H9 (cell line): ENCODE measurements around the gene SLC17A7. TPM values are rescaled to one million over a fixed set of nuclear protein-coding genes. Genes with fewer than 3 reads are reported as not detected.

Experiments
- DNase-seq: peaks from one replicate; pipeline ENCODE4 v3.0.0-alpha.2; 2017
- H2AFZ ChIP-seq: one replicate; pipeline ENCODE4 v1.6.1; 2013; ENCODE audit warnings: mild to moderate bottlenecking, low read length, control low read depth, moderate library complexity
- H2AK5ac ChIP-seq: 2 replicates; pipeline ENCODE4 v1.6.1; 2013; ENCODE audit warnings: low read length, control low read depth, mixed read lengths; ENCODE audit not compliant: insufficient read length
- H2BK120ac ChIP-seq: one replicate; pipeline ENCODE4 v1.6.1; 2013; ENCODE audit warnings: low read depth, mild to moderate bottlenecking, low read length, control low read depth, inconsistent platforms; ENCODE audit not compliant: poor library complexity, severe bottlenecking
- H2BK12ac ChIP-seq: 2 replicates; pipeline ENCODE4 v1.6.1; 2013; ENCODE audit warnings: low read length, control low read depth, mixed read lengths, low read depth; ENCODE audit not compliant: insufficient read length
- H2BK15ac ChIP-seq: 2 replicates; pipeline ENCODE4 v1.6.1; 2013; ENCODE audit warnings: low read depth, low read length, control low read depth
- H2BK20ac ChIP-seq: one replicate; pipeline ENCODE4 v1.6.1; 2013; ENCODE audit warnings: low read depth, mild to moderate bottlenecking, low read length, control low read depth, inconsistent platforms; ENCODE audit not compliant: poor library complexity, severe bottlenecking
- H2BK5ac ChIP-seq: 2 replicates; pipeline ENCODE4 v1.6.1; 2013; ENCODE audit warnings: low read length, control low read depth, mixed read lengths; ENCODE audit not compliant: insufficient read length
- H3K14ac ChIP-seq: 2 replicates; pipeline ENCODE4 v1.6.1; 2013; ENCODE audit warnings: low read length, control low read depth; ENCODE audit not compliant: insufficient read depth
- H3K18ac ChIP-seq: 2 replicates; pipeline ENCODE4 v1.6.1; 2013; ENCODE audit warnings: low read depth, mild to moderate bottlenecking, mixed read lengths, low read length, control low read depth; ENCODE audit not compliant: insufficient read length
- H3K23ac ChIP-seq: 2 replicates; pipeline ENCODE4 v1.6.1; 2013; ENCODE audit warnings: low read length, control low read depth, mixed read lengths, low read depth; ENCODE audit not compliant: insufficient read length
- H3K23me2 ChIP-seq: 2 replicates; pipeline ENCODE4 v1.6.1; 2013; ENCODE audit warnings: low read depth, mild to moderate bottlenecking, mixed read lengths, low read length, control low read depth; ENCODE audit not compliant: insufficient read length, poor library complexity, severe bottlenecking
- H3K27ac ChIP-seq: 2 replicates; pipeline ENCODE4 v1.5.1; 2013; ENCODE audit warnings: low read length, control low read depth, mixed read lengths, low read depth; ENCODE audit not compliant: insufficient read length
- H3K27me3 ChIP-seq: 2 replicates; pipeline ENCODE4 v1.6.1; 2013; ENCODE audit warnings: low read length, control low read depth, inconsistent platforms; ENCODE audit not compliant: insufficient read depth
- H3K4ac ChIP-seq: 2 replicates; pipeline ENCODE4 v1.6.1; 2013; ENCODE audit warnings: low read depth, mild to moderate bottlenecking, control low read depth, inconsistent platforms, low read length, moderate library complexity
- H3K4me1 ChIP-seq: 2 replicates; pipeline ENCODE4 v1.6.1; 2013; ENCODE audit warnings: low read length, control low read depth, inconsistent platforms; ENCODE audit not compliant: insufficient read depth
- H3K4me2 ChIP-seq: 2 replicates; pipeline ENCODE4 v1.6.1; 2013; ENCODE audit warnings: low read length, control low read depth, mixed read lengths; ENCODE audit not compliant: insufficient read length, insufficient read depth
- H3K56ac ChIP-seq: 2 replicates; pipeline ENCODE4 v1.6.1; 2013; ENCODE audit warnings: low read depth, mild to moderate bottlenecking, mixed read lengths, low read length, control low read depth; ENCODE audit not compliant: insufficient read length
- H3K79me1 ChIP-seq: 2 replicates; pipeline ENCODE4 v1.6.1; 2013; ENCODE audit warnings: low read depth, mild to moderate bottlenecking, moderate library complexity, low read length, control low read depth, inconsistent platforms; ENCODE audit not compliant: insufficient read depth, poor library complexity, severe bottlenecking
- H3K79me2 ChIP-seq: 2 replicates; pipeline ENCODE4 v1.6.1; 2013; ENCODE audit warnings: low read length, control low read depth, inconsistent platforms; ENCODE audit not compliant: insufficient read depth
- H3K9ac ChIP-seq: 2 replicates; pipeline ENCODE4 v1.6.1; 2013; ENCODE audit warnings: low read length, control low read depth, mixed read lengths; ENCODE audit not compliant: insufficient read length; ENCODE audit errors: extremely low read depth
- H3K9me3 ChIP-seq: one replicate; pipeline ENCODE4 v1.6.1; 2013; ENCODE audit warnings: low read depth, low read length, inconsistent platforms; ENCODE audit not compliant: control insufficient read depth
- H3T11ph ChIP-seq: one replicate; pipeline ENCODE4 v1.6.1; 2013; ENCODE audit warnings: mild to moderate bottlenecking, low read length, control low read depth, inconsistent platforms
- H4K20me1 ChIP-seq: one replicate; pipeline ENCODE4 v1.6.1; 2013; ENCODE audit not compliant: control insufficient read depth, insufficient read length, insufficient read depth
- H4K5ac ChIP-seq: 2 replicates; pipeline ENCODE4 v1.6.1; 2013; ENCODE audit warnings: low read depth, mild to moderate bottlenecking, mixed read lengths, low read length, control low read depth; ENCODE audit not compliant: insufficient read length
- H4K8ac ChIP-seq: replicated peaks from 2 replicates; pipeline ENCODE4 v1.6.1; 2013; ENCODE audit warnings: low read length, control low read depth, mixed read lengths, low read depth; ENCODE audit not compliant: insufficient read length
- H4K91ac ChIP-seq: 2 replicates; pipeline ENCODE4 v1.6.1; 2013; ENCODE audit warnings: low read depth, mild to moderate bottlenecking, moderate library complexity, mixed read lengths, low read length, control low read depth; ENCODE audit not compliant: insufficient read length
- H3K27ac Mint-ChIP-seq, 3 experiments: 2 replicates in 2 of 3; 3 replicates in 1 of 3; pipeline ENCODE4 v1.8.0; 2020 to 2021; ENCODE audit warnings: mixed read lengths in 3 of 3, mild to moderate bottlenecking in 1 of 3, moderate library complexity in 1 of 3
- H3K27me3 Mint-ChIP-seq: 2 replicates; pipeline ENCODE4 v1.8.0; 2021; ENCODE audit warnings: low read depth, mild to moderate bottlenecking, moderate library complexity, mixed read lengths
- H3K36me3 Mint-ChIP-seq, 3 experiments: 2 replicates in 2 of 3; 3 replicates in 1 of 3; pipeline ENCODE4 v1.8.0; 2020 to 2021; ENCODE audit warnings: low read depth in 3 of 3, mixed read lengths in 3 of 3; ENCODE audit not compliant: insufficient read depth in 1 of 3
- H3K4me1 Mint-ChIP-seq, 2 experiments: 2 replicates each; pipeline ENCODE4 v1.8.0; 2020; ENCODE audit warnings: mixed read lengths in 2 of 2
- H3K4me3 Mint-ChIP-seq, 2 experiments: 2 replicates in 1 of 2; 3 replicates in 1 of 2; pipeline ENCODE4 v1.8.0; 2020 to 2021; ENCODE audit warnings: mild to moderate bottlenecking in 2 of 2, mixed read lengths in 2 of 2, moderate library complexity in 1 of 2
- H3K9me3 Mint-ChIP-seq, 2 experiments: 2 replicates in 1 of 2; 3 replicates in 1 of 2; pipeline ENCODE4 v1.8.0; 2020; ENCODE audit warnings: mild to moderate bottlenecking in 2 of 2, mixed read lengths in 2 of 2, moderate library complexity in 1 of 2
- CTCF ChIP-seq: fragments of 200-600 bp; sonication (generic); conservative IDR thresholded peaks from 3 replicates; pipeline ENCODE4 v1.8.0; 2021; ENCODE audit warnings: antibody characterized with exemption, mild to moderate bottlenecking
- WGBS: extraction: QIAGEN DNeasy Blood & Tissue Kit; methylation state at CpG from one replicate; pipeline ENCODE4 v1.1.7; 2013; ENCODE audit warnings: missing lambda C conversion rate, low lambda C conversion rate, mixed read lengths; ENCODE audit not compliant: insufficient read length; ENCODE audit errors: extremely low coverage; 5-methylcytosine and 5-hydroxymethylcytosine counted together
- total RNA-seq: library from RNA; stranded (reverse); gene quantifications from 2 replicates; pipeline ENCODE4 v1.2.1, GENCODE V29; 2021

SLC17A7 gene
- total RNA-seq, 1 experiment from 2014 or later = 1.3 TPM

- no peak overlapping the region for H2AK5ac ChIP-seq
- no peaks in the 10 kb centered on the region for H4K20me1 ChIP-seq
- no peak overlapping the region for H4K91ac ChIP-seq
- no peak overlapping the region for H3K18ac ChIP-seq
- H3K4me2 ChIP-seq = no peak overlapping the region
- no peak overlapping the region for H2BK15ac ChIP-seq
- H3K27me3 ChIP-seq = no peaks in the 10 kb centered on the region
- no peak overlapping the region for H3T11ph ChIP-seq
- peaks cover 5% of the 10 kb centered on the region for H3K23me2 ChIP-seq
- no peak overlapping the region for H2BK5ac ChIP-seq
- H2BK12ac ChIP-seq = no peak overlapping the region
- no peak overlapping the region for H3K9ac ChIP-seq
- Mint-ChIP-seq H3K4me1 (peaks cover 0 to 13% of the 10 kb centered on the region in 2 experiments), H3K36me3 (peaks cover 19 to 40% (median 32%) of the 10 kb centered on the region in 3 experiments), H3K4me3 (no peak overlapping the region), H3K27ac (no peak overlapping the region), H3K9me3 (no peaks in the 10 kb centered on the region; a peak in 1 of 5 replicates), H3K27me3 (no peaks in the 10 kb centered on the region; the same call in 1 of the 2 replicates)
- H2BK20ac ChIP-seq = no peak overlapping the region
- no peak overlapping the region for H4K8ac ChIP-seq
- H3K27ac ChIP-seq = no peak overlapping the region
- H3K79me1 ChIP-seq = peaks cover 3% of the 10 kb centered on the region
- H2BK120ac ChIP-seq = no peak overlapping the region
- no peaks in the 10 kb centered on the region for H3K9me3 ChIP-seq
- no peak overlapping the region for H3K14ac ChIP-seq
- H3K23ac ChIP-seq = no peak overlapping the region
- no peak overlapping the region for H3K56ac ChIP-seq
- H2AFZ ChIP-seq = no peak overlapping the region
- H3K79me2 ChIP-seq = no peaks in the 10 kb centered on the region
- no peak for DNase-seq
- no peak for TF ChIP-seq CTCF
- no CpG with 5 or more reads among the region's 5 CpGs for WGBS
- no peaks in the 10 kb centered on the region for H3K4me1 ChIP-seq
- no peak overlapping the region for H4K5ac ChIP-seq
- H3K4ac ChIP-seq = no peak overlapping the region
These were observed 14.4 kb upstream of the SLC17A7 start for GRCh38 chr19:49455773-49456172.
